Measurements from ENCODE around the gene KCTD2.

GRCh38 chr17:75110234-75110937, 63.4 kb downstream of the KCTD2 start:
- TF ChIP-seq CTCF (IDR thresholded peaks at IDR 0.05) (no peak), POLR2A (IDR thresholded peaks at IDR 0.05) (no peak)

All from suprapubic skin (tissue), 3 donors.